ENCODE results near the gene RARS1.

RARS1 gene

DNA sequence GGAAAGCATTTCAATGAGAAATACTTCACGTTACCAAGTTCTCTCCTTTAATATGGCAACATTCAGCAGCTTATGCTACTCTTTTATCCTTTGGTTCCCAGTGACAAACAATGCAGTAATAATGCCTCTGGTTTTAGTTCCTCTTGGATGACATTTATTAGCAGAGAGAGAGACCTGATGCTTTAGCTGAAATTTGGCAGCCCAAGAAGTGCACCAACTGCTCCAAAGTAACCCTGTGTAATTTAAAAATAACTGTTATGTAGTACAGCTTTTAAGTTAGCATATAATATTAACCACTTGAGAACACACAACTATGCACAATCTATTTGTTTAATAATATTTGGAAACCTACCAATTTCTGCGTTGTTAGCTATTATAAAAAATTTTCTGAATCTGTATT lies 71.1 kb downstream of the RARS1 start:
- DNase-seq, result no peak
- ATAC-seq, result no peak

GRCh38 chr5:168562279-168562678 lies 76.0 kb downstream of the RARS1 start:
- ATAC-seq (no peak), DNase-seq (no peak)

DNA sequence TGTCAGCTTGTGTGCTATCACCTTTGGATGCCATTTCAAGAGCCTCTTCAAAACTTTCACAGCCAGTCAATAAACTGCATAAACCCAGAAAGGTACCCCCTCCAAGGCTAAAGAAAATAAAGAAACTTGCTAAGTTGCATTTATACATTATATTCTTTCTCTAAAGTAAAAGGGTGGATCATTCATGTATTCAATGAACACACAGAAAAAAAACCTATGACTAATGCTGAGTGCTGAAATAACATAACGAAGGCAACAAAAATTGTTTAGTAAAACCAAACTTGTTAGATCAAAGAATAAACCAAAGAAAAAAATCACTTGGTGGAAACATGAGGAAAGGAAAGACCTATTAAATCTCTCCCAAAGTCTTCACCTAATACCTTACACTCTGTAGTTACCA lies 77.7 kb downstream of the RARS1 start:
- DNase-seq (no peak), ATAC-seq (no peak)

DNA sequence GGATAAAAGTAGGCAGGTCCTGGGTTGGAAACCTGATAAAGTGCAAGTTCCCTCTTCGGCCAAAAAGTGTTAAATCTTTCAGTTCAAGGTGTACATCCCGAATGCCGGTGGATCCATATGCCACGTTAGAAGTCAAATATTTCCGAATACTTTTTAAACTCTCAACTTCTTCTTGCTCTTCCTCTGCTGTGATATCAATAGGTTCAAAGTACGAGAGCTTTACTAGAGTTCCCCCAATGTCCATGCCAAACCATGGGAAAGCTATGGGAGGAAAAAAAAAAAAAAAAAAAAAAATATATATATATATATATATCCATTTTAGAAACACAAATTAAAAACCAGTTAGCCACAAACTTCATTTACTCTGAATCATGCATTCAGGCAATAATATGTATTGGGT lies 82.5 kb downstream of the RARS1 start:
- no peak for ATAC-seq
- no peak for DNase-seq

Data from stimulated activated naive CD8-positive, alpha-beta T cell treated with anti-CD3 and anti-CD28 coated beads, Interleukin-15, Interleukin-2, amounts not matched to agents 100 U/mL and 50 U/mL, for 24 hours (primary cell).